Occipital lobe (tissue), 2 donors: ENCODE results near the gene RXFP1. TPM values are rescaled to one million over a fixed set of nuclear protein-coding genes. Genes with fewer than 3 reads are reported as not detected.

Experiments
- DNase-seq: peaks from one replicate; lab custom pipeline; 2025; lab: John Stamatoyannopoulos, UW
- total RNA-seq: library from RNA; depleted of rRNA; stranded (reverse); fragments of >200 nt; gene quantifications from one replicate; pipeline ENCODE4 v1.2.3, GENCODE V29; 2014

The RXFP1 gene
- total RNA-seq, result 6.2 TPM

- no peak for DNase-seq
Observed at GRCh38 chr4:158521484-158522088, at the start of gene RXFP1. RXFP1 (plus strand) TSS chr4:158521882; CDS start chr4:158521977, 95 bp downstream.

DNA sequence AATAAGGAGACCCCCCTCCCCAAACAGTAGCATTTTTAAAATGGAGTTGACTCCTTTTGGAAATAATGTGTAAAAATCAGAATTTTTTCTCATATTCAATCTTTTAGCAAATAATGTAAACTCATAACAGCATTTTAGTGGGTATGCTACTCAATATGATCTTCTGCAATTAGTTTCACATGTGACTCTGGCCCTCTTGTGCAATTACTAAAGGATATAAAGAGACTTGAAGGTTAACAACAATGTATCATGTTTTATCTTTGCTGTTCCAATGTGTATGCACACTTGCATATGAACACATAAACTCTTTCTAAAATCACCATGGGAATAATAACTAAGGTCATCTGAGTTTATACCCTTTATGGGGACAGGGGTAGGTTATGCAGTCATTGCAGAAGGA lies 39.9 kb upstream of the RXFP1 start:
- no peak for DNase-seq

- DNase-seq, result no peak
Observed at GRCh38 chr4:158484173-158484885, 37.4 kb upstream of the RXFP1 start.

- DNase-seq, result no peak
Observed at GRCh38 chr4:158490629-158491028, 31.1 kb upstream of the RXFP1 start.

DNA sequence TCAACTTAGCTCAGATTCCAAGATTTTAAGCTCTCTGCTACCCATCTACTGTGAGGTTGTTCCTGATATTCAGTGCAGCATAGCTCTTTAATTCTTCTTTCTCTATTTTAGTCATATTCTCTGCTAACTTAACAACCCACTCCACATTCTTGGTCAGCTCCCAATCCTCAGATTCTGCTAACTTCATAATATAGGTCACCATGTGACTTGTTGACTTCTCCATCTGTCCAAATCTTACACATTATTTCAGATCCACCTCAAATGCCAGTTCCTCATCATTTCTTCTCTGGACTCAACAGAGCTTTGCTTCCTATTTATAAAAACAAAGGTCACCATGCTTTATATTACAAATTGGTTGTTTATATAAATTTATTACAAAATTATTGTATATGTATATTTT lies 29.3 kb upstream of the RXFP1 start:
- DNase-seq, result no peak

- peak; percentile 1 for DNase-seq
Observed at GRCh38 chr4:158496030-158496741, 25.5 kb upstream of the RXFP1 start.

DNA sequence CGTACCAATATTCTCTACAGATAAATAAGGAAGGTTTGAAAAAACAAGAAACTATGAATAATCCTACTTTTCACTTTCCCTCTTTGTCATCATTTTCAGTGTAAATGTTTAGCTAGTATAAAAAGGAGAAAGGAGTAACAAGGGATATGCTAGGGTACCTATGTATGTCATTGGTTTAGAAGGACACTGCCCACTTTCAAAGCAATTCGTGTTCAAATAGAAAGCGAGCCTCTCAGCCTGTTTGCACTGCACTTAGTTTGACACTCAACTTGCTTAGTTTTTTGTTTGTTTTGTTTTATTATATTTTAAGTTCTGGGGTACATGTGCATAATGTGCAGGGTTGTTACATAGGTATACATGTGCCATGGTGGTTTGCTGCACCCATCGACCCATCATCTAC lies 21.6 kb upstream of the RXFP1 start:
- DNase-seq, result no peak

- no peak for DNase-seq
Observed at GRCh38 chr4:158513256-158513655, 8.4 kb upstream of the RXFP1 start.

GRCh38 chr4:158519226-158519625 lies 2.5 kb upstream of the RXFP1 start:
- DNase-seq, result no peak

DNA sequence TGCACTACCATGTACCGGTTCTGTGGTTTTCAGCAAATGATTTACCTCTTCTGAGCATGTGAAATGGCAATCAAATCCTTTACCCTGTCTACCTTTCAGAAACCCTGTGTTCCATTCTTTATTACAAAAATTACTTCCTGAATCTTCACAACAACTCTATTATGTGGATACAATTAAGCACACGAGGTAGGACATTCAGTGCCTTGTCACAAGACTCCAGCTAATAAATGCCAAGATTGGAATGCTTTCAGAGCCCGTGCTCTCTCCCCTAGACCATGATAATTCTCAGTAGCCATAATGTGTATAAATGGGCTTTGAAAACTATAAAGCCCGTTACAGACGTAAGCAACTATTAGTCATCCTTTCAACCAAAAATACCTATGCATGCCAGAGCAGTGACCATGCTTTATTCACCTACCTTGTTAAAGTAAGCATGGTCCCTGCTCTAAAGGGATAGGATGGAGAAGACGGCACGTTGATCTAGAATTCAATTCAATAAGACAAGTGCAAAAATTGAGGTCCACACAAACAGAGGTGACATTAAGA lies 2.4 kb downstream of the RXFP1 start:
- no peak for DNase-seq

- DNase-seq, result no peak
Observed at GRCh38 chr4:158527516-158527915, 5.8 kb downstream of the RXFP1 start.

GRCh38 chr4:158529505-158529904 lies 7.8 kb downstream of the RXFP1 start:
- no peak for DNase-seq

DNA sequence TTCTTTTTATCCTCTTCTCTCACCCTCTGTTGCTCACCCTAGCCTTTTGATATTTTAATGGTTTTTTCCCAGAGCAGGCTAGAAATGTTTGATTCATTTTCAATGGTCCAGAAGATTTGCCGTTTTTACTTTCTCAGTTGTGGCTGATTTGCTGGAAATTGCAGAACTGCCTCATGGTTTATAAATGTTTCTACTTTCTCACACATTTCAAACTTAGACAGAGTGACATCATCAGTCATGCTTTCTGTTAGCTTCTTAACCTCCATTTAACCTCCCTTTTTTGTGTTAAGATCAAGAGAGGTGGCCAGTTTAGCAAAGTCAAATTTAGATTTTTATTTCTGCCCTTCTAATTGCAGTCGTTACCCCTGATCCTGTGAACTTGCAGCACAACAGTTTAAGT lies 8.7 kb downstream of the RXFP1 start:
- DNase-seq, result no peak

DNA sequence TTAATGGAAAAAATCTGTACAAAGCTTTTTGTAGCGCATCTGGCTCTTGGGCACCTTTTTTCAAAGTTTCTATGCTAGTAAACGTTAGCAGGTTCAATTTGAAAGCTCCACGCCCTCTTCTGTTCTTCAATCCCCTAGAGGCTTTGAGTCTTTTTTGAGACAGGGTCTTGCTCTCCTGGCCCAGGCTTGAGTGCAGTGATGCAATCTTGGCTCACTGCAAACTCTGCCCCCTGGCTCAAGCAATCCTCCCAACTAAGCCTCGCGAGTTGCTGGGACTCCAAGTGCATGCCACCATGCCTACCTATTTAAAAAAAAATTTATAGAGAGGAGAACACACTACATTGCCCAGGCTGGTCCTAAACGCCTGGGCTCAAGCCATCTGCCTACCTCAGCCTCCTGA lies 9.2 kb downstream of the RXFP1 start:
- DNase-seq, result no peak

- no peak for DNase-seq
Observed at GRCh38 chr4:158532556-158533231, 11.0 kb downstream of the RXFP1 start.

- no peak for DNase-seq
Observed at GRCh38 chr4:158534727-158535126, 13.0 kb downstream of the RXFP1 start.

DNA sequence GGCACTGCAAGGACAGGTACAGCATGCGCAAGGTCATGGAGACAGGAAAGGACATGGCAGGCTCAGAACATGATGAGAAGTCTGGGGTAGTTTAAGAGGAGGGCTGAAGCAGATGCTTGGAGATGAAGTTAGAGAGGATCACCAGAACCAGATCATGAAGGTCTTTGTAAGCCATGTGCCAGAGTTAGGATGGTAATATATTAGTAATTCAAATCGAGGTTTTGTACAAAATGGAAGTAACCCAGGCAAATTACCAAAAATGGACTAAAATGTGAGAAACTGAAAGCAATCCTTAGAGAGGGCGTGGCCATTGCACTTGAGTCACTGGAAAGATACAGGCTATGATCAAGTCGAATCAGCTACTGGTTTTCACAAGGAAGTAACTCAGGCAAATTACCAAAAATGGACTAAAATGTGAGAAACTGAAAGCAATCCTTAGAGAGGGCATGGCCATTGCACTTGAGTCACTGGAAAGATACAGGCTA lies 13.5 kb downstream of the RXFP1 start:
- no peak for DNase-seq

DNA sequence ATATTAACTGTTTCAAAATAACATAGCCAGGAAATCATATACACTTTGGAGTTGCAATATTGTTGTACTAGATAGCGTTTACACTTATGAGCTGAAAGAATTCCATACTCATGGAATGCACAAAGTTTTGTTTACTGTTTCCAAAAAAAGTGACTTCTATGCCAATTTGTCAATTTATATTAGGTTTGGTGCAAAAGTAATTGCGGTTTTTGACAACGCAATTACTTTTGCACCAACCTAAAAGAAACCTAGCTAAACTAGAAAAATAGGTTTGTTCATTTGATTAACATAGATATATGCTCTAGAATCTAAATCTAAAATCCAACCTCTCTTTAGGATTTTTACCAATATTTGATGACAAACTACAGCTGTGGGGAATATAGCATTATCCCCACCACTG lies 15.2 kb downstream of the RXFP1 start:
- DNase-seq, result no peak

DNA sequence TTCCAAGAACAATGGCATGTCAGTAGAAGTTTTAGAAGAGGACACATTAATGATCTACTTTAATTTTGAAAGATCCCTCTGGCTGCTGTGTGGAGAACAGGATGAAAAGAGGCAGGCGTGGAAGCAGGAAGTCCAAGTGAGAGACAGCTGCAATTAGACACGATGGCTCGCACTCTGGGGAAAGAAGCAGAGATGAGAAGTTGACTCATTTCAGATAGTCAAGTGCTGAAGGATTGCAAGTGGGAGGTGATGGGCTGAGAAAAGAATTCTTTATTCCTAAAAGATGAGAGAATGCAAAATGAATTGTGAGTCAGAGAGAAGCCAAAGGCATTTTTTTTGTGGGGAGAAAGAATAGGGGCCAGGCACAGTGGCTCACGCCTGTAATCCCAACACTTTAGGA lies 16.5 kb downstream of the RXFP1 start:
- peak; percentile 34 for DNase-seq

DNA sequence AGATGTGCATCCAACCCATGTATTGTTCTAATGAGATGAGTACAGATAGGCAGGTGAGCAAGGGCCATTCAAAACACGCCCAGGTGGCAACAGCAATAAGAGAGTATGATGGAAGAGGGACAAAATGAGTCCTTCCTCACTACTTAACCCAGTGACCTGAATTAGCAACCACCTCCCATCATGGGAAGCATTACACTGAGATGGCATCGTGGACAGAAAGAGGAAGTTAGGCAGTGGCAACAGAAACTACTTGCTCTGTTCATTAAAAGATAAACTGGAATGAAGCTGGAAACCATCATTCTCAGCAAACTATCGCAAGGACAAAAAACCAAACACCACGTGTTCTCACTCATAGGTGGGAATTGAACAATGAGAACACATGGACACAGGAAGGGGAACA lies 17.2 kb downstream of the RXFP1 start:
- no peak for DNase-seq

GRCh38 chr4:158540125-158540907 lies 18.6 kb downstream of the RXFP1 start:
- no peak for DNase-seq
